WTC11 (cell line): ENCODE measurements around the gene RAB25. TPM values are rescaled to one million over a fixed set of nuclear protein-coding genes. Genes with fewer than 3 reads are reported as not detected.

Experiments
- ATAC-seq: fragments of 200-7000 bp; cut with Tn5 transposase; 2 replicates; pipeline ENCODE4 v1.10.0; 2021; ENCODE audit warnings: mild to moderate bottlenecking, moderate library complexity
- CTCF ChIA-PET: fragments of 300-600 bp; sonication (Branson Sonifier 250); formaldehyde crosslinking; loops from one replicate; lab custom pipeline; 2021; ENCODE audit warnings: antibody characterized with exemption; lab: Charles Lee
- POLR2A ChIA-PET: fragments of 350-600 bp; sonication (Branson Sonifier 250); formaldehyde crosslinking; loops from one replicate; lab custom pipeline; 2021; ENCODE audit warnings: antibody characterized with exemption; lab: Charles Lee
- DNase-seq: peaks from one replicate; pipeline ENCODE4 v3.0.0; 2021; ENCODE audit warnings: low spot score
- H3K27ac Mint-ChIP-seq: 2 replicates; pipeline ENCODE4 v1.8.0; 2021; ENCODE audit warnings: mixed read lengths
- H3K27me3 Mint-ChIP-seq: 2 replicates; pipeline ENCODE4 v1.8.0; 2021; ENCODE audit warnings: low read depth, mild to moderate bottlenecking, moderate library complexity, mixed read lengths
- H3K36me3 Mint-ChIP-seq: 2 replicates; pipeline ENCODE4 v1.8.0; 2021; ENCODE audit warnings: mixed read lengths
- H3K4me1 Mint-ChIP-seq: 2 replicates; pipeline ENCODE4 v1.8.0; 2022; ENCODE audit warnings: mixed read lengths
- H3K4me3 Mint-ChIP-seq: 2 replicates; pipeline ENCODE4 v1.8.0; 2021; ENCODE audit warnings: mild to moderate bottlenecking, moderate library complexity, mixed read lengths
- H3K9me3 Mint-ChIP-seq: 2 replicates; pipeline ENCODE4 v1.8.0; 2021; ENCODE audit warnings: mixed read lengths
- AFF4 ChIP-seq: sonication (generic); formaldehyde crosslinking; IDR thresholded peaks from 2 replicates; pipeline ENCODE4 v1.8.1; 2023; ENCODE audit warnings: mild to moderate bottlenecking, missing genetic modification reagents, borderline replicate concordance
- ATF1 ChIP-seq: sonication (generic); formaldehyde crosslinking; IDR thresholded peaks from 2 replicates; pipeline ENCODE4 v1.8.1; 2023; ENCODE audit warnings: mild to moderate bottlenecking, moderate library complexity, missing genetic modification reagents
- ATF2 ChIP-seq: sonication (generic); formaldehyde crosslinking; IDR thresholded peaks from 2 replicates; pipeline ENCODE4 v1.8.1; 2022; ENCODE audit warnings: low read depth, missing genetic modification reagents, borderline replicate concordance
- E2F5 ChIP-seq: sonication (generic); formaldehyde crosslinking; IDR thresholded peaks from 2 replicates; pipeline ENCODE4 v1.8.1; 2022; ENCODE audit warnings: mild to moderate bottlenecking, moderate library complexity, missing genetic modification reagents
- ELF4 ChIP-seq: sonication (generic); formaldehyde crosslinking; IDR thresholded peaks from 2 replicates; pipeline ENCODE4 v1.8.1; 2022; ENCODE audit warnings: low read depth, mild to moderate bottlenecking, moderate library complexity, missing genetic modification reagents
- ERG ChIP-seq: fragments of 250-450 bp; sonication (Bioruptor Pico); IDR thresholded peaks from 2 replicates; pipeline ENCODE4 v1.8.0; 2021; ENCODE audit warnings: mild to moderate bottlenecking
- ESRRA ChIP-seq: sonication (generic); formaldehyde crosslinking; IDR thresholded peaks from 2 replicates; pipeline ENCODE4 v1.8.1; 2022; ENCODE audit warnings: mild to moderate bottlenecking, missing genetic modification reagents, borderline replicate concordance
- GTF2I ChIP-seq: fragments of 250-450 bp; sonication (Bioruptor Pico); conservative IDR thresholded peaks from 2 replicates; pipeline ENCODE4 v1.4.0; 2021; ENCODE audit warnings: mild to moderate bottlenecking
- HMGXB4 ChIP-seq: sonication (generic); formaldehyde crosslinking; IDR thresholded peaks from 2 replicates; pipeline ENCODE4 v1.8.1; 2023; ENCODE audit warnings: mild to moderate bottlenecking, moderate library complexity, missing genetic modification reagents
- KAT7 ChIP-seq: sonication (generic); formaldehyde crosslinking; IDR thresholded peaks from 2 replicates; pipeline ENCODE4 v1.8.1; 2023; ENCODE audit warnings: missing genetic modification reagents, mild to moderate bottlenecking, borderline replicate concordance
- NFYB ChIP-seq: sonication (generic); formaldehyde crosslinking; conservative IDR thresholded peaks from 2 replicates; pipeline ENCODE4 v1.8.0; 2022; ENCODE audit warnings: low read depth, missing genetic modification reagents
- TEAD1 ChIP-seq: sonication (generic); formaldehyde crosslinking; IDR thresholded peaks from 2 replicates; pipeline ENCODE4 v1.8.0; 2022; ENCODE audit warnings: mild to moderate bottlenecking, missing genetic modification reagents
- ZBTB43 ChIP-seq: sonication (generic); formaldehyde crosslinking; IDR thresholded peaks from 2 replicates; pipeline ENCODE4 v1.8.1; 2023; ENCODE audit warnings: mild to moderate bottlenecking, missing genetic modification reagents
- ZNF121 ChIP-seq: sonication (generic); formaldehyde crosslinking; IDR thresholded peaks from 2 replicates; pipeline ENCODE4 v1.8.0; 2023; ENCODE audit warnings: missing genetic modification reagents
- ZNF219 ChIP-seq: sonication (generic); formaldehyde crosslinking; IDR thresholded peaks from 2 replicates; pipeline ENCODE4 v1.8.0; 2023; ENCODE audit warnings: missing genetic modification reagents, mild to moderate bottlenecking, borderline replicate concordance
- ZNF425 ChIP-seq: fragments of 250-450 bp; sonication (Bioruptor Pico); conservative IDR thresholded peaks from 2 replicates; pipeline ENCODE4 v1.9.0; 2021; ENCODE audit warnings: mild to moderate bottlenecking
- total RNA-seq: library from RNA; stranded (reverse); gene quantifications from 3 replicates; pipeline ENCODE4 v1.2.3, GENCODE V29; 2021

RAB25 gene
- total RNA-seq, 1 experiment from 2014 or later = 61.9 TPM

GRCh38 chr1:156102633-156103511, 41.9 kb downstream of the RAB25 start:
- no peaks in the 10 kb centered on the region for H3K36me3 Mint-ChIP-seq
- ATAC-seq (no peak), DNase-seq (no peak)
- H3K4me1 Mint-ChIP-seq = peaks cover 55% of the 10 kb centered on the region
- ChIA-PET CTCF (interaction anchor here (0.9 to 29.6 kb wide), 6 partner anchors 12 to 122 kb away, joined by 3 to 1176 read pairs (median 5); partner anchors contain the start of gene LMNA), POLR2A (interaction anchor here (0.5 to 3.1 kb wide), 6 partner anchors 10 to 180 kb away, joined by 3 to 12 read pairs (median 4); partner anchors contain the start of genes LMNA, MEX3A and SMG5)
- H3K4me3 Mint-ChIP-seq = no peak overlapping the region
- no peaks in the 10 kb centered on the region for H3K27me3 Mint-ChIP-seq
- H3K9me3 Mint-ChIP-seq = no peaks in the 10 kb centered on the region
- H3K27ac Mint-ChIP-seq = 0 out of 2 replicates have a peak overlapping the region, but pooled peaks have one; percentile 16
- TF ChIP-seq E2F5 (CRISPR knock-in tag) (no peak), ZNF425 (no peak), GTF2I (CRISPR knock-in tag) (no peak), ESRRA (no peak), NFYB (no peak), ZNF219 (CRISPR knock-in tag) (no peak), ERG (CRISPR knock-in tag) (no peak), ZBTB43 (CRISPR knock-in tag) (no peak), ELF4 (CRISPR knock-in tag) (no peak), ATF1 (no peak), ATF2 (CRISPR knock-in tag) (no peak), HMGXB4 (CRISPR knock-in tag) (no peak), ZNF121 (CRISPR knock-in tag) (no peak), TEAD1 (no peak), KAT7 (CRISPR knock-in tag) (no peak), AFF4 (no peak)
